H1 (cell line): ENCODE data around the gene NCAM1. TPM values are rescaled to one million over a fixed set of nuclear protein-coding genes. Genes with fewer than 3 reads are reported as not detected.

Experiments
- CTCF ChIA-PET: fragments of 300-600 bp; sonication (Branson Sonifier 250); formaldehyde crosslinking; loops from one replicate; lab custom pipeline; 2021; ENCODE audit not compliant: partially characterized antibody; lab: Charles Lee
- POLR2A ChIA-PET: fragments of 300-600 bp; sonication (Branson Sonifier 250); formaldehyde crosslinking; loops from one replicate; lab custom pipeline; 2021; ENCODE audit warnings: inconsistent platforms; ENCODE audit not compliant: partially characterized antibody; lab: Charles Lee
- DNase-seq, 2 experiments: peaks; one replicate each; pipeline versions ENCODE4 v3.0.0 to v3.0.0-alpha.2; 2010 to 2022; ENCODE audit warnings: low spot score in 2 of 2, low read depth in 1 of 2, mixed read lengths in 1 of 2
- FAIRE-seq: peaks from 2 replicates; lab custom pipeline; 2011; peaks lifted over from hg19 to GRCh38; lab: Jason Lieb, UNC
- H2AFZ ChIP-seq: 2 replicates; pipeline ENCODE4 v1.8.1; 2012; ENCODE audit warnings: low read length, inconsistent platforms
- H2AK5ac ChIP-seq: 2 replicates; pipeline ENCODE4 v1.6.1; 2013; ENCODE audit warnings: low read depth, low read length
- H2BK120ac ChIP-seq: replicated peaks from 2 replicates; pipeline ENCODE3; 2013; ENCODE audit warnings: low read depth, low read length, inconsistent platforms
- H2BK12ac ChIP-seq: 2 replicates; pipeline ENCODE4 v1.6.1; 2013; ENCODE audit warnings: low read depth, low read length
- H2BK15ac ChIP-seq: 2 replicates; pipeline ENCODE4 v1.6.1; 2013; ENCODE audit warnings: low read length
- H2BK20ac ChIP-seq: 2 replicates; pipeline ENCODE4 v1.6.1; 2013; ENCODE audit warnings: low read length
- H2BK5ac ChIP-seq: 2 replicates; pipeline ENCODE4 v1.6.1; 2013; ENCODE audit warnings: low read depth, low read length
- H3K14ac ChIP-seq: 2 replicates; pipeline ENCODE4 v1.6.1; 2013; ENCODE audit warnings: inconsistent platforms; ENCODE audit not compliant: insufficient read length
- H3K18ac ChIP-seq: 2 replicates; pipeline ENCODE4 v1.6.1; 2013; ENCODE audit warnings: low read length; ENCODE audit errors: extremely low read depth
- H3K23ac ChIP-seq: 2 replicates; pipeline ENCODE4 v1.6.1; 2013; ENCODE audit warnings: inconsistent platforms; ENCODE audit not compliant: insufficient read length
- H3K23me2 ChIP-seq: 2 replicates; pipeline ENCODE4 v1.6.1; 2013; ENCODE audit warnings: low read depth, low read length
- H3K27ac ChIP-seq: 2 replicates; pipeline ENCODE4 v1.6.1; 2011; ENCODE audit warnings: low read depth, low read length, inconsistent platforms
- H3K27me3 ChIP-seq, 4 experiments: replicated peaks in 1 of 4; 1 replicate in 1 of 4; 2 replicates in 3 of 4; pipeline versions ENCODE4 v1.6.1 to v1.8.1; 2011 to 2013; ENCODE audit warnings: low read length in 3 of 4, mild to moderate bottlenecking in 3 of 4, inconsistent platforms in 2 of 4, mixed read lengths in 2 of 4, moderate library complexity in 1 of 4; ENCODE audit not compliant: control insufficient read depth in 3 of 4, insufficient read depth in 3 of 4; ENCODE audit errors: extremely low read depth in 1 of 4
- H3K36me3 ChIP-seq, 4 experiments: 2 replicates each; pipeline versions ENCODE4 v1.6.1 to v1.8.1; 2011 to 2013; ENCODE audit warnings: mild to moderate bottlenecking in 4 of 4, low read length in 3 of 4, moderate library complexity in 2 of 4, control low read depth in 1 of 4, inconsistent platforms in 1 of 4; ENCODE audit not compliant: insufficient read depth in 4 of 4, control insufficient read depth in 2 of 4
- H3K4ac ChIP-seq: replicated peaks from 2 replicates; pipeline ENCODE3; 2013; ENCODE audit warnings: low read length, low read depth, mixed read lengths, inconsistent platforms; ENCODE audit not compliant: insufficient read length
- H3K4me1 ChIP-seq, 4 experiments: replicated peaks in 1 of 4; 1 replicate in 1 of 4; 2 replicates in 3 of 4; pipeline versions ENCODE4 v1.6.1 to v1.8.1; 2011 to 2013; ENCODE audit warnings: low read length in 3 of 4, inconsistent platforms in 2 of 4, mixed read lengths in 1 of 4; ENCODE audit not compliant: insufficient read depth in 4 of 4, control insufficient read depth in 3 of 4
- H3K4me2 ChIP-seq, 2 experiments: 2 replicates each; pipeline versions ENCODE4 v1.6.1 to v1.8.1; 2011 to 2013; ENCODE audit warnings: low read depth in 2 of 2, low read length in 2 of 2, control low read depth in 1 of 2, inconsistent platforms in 1 of 2, mild to moderate bottlenecking in 1 of 2; ENCODE audit not compliant: insufficient read depth in 1 of 2
- H3K4me3 ChIP-seq, 4 experiments: fragments of 200-600, 300-600 bp in 1 of 4; sonication (generic), shearing (Covaris generic), sonication (Bioruptor Twin) in 1 of 4; 2 replicates each; pipeline versions ENCODE4 v1.5.1 to v1.8.1; 2011 to 2016; ENCODE audit warnings: low read length in 4 of 4, low read depth in 3 of 4, control low read depth in 2 of 4, inconsistent platforms in 2 of 4, mild to moderate bottlenecking in 2 of 4, mixed read lengths in 1 of 4, moderate library complexity in 1 of 4; ENCODE audit not compliant: insufficient read depth in 2 of 4; ENCODE audit errors: extremely low read depth in 1 of 4
- H3K56ac ChIP-seq: replicated peaks from 2 replicates; pipeline ENCODE3; 2013; ENCODE audit warnings: low read depth, mild to moderate bottlenecking, mixed read lengths, low read length, inconsistent platforms; ENCODE audit not compliant: insufficient read length
- H3K79me1 ChIP-seq: 2 replicates; pipeline ENCODE4 v1.6.1; 2013; ENCODE audit warnings: low read depth, low read length, control low read depth
- H3K79me2 ChIP-seq, 2 experiments: 2 replicates each; pipeline versions ENCODE4 v1.6.1 to v1.8.1; 2012 to 2013; ENCODE audit warnings: low read length in 2 of 2, mild to moderate bottlenecking in 2 of 2, inconsistent platforms in 1 of 2; ENCODE audit not compliant: insufficient read depth in 2 of 2, control insufficient read depth in 1 of 2
- H3K9ac ChIP-seq, 4 experiments: replicated peaks in 1 of 4; 1 replicate in 1 of 4; 2 replicates in 3 of 4; pipeline versions ENCODE4 v1.6.1 to v1.8.1; 2011 to 2013; ENCODE audit warnings: low read depth in 3 of 4, low read length in 3 of 4, control low read depth in 2 of 4, mild to moderate bottlenecking in 2 of 4, moderate library complexity in 2 of 4, inconsistent platforms in 1 of 4; ENCODE audit errors: extremely low read depth in 1 of 4
- H3K9me3 ChIP-seq, 2 experiments: 2 replicates each; pipeline versions ENCODE4 v1.6.1 to v1.8.1; 2012 to 2013; ENCODE audit warnings: mild to moderate bottlenecking in 2 of 2, moderate library complexity in 2 of 2, control low read depth in 1 of 2, inconsistent platforms in 1 of 2, low read depth in 1 of 2, low read length in 1 of 2, mixed read lengths in 1 of 2; ENCODE audit not compliant: insufficient read depth in 2 of 2
- H4K20me1 ChIP-seq, 2 experiments: replicated peaks in 1 of 2; 2 replicates each; pipeline versions ENCODE3 to v1.8.1; 2011 to 2013; ENCODE audit warnings: inconsistent platforms in 2 of 2, low read length in 2 of 2, mild to moderate bottlenecking in 1 of 2; ENCODE audit not compliant: insufficient read depth in 2 of 2, control insufficient read depth in 1 of 2
- H4K5ac ChIP-seq: 2 replicates; pipeline ENCODE4 v1.6.1; 2013; ENCODE audit warnings: low read length, low read depth, mixed read lengths, inconsistent platforms; ENCODE audit not compliant: insufficient read length
- H4K8ac ChIP-seq: 2 replicates; pipeline ENCODE4 v1.8.0; 2013; ENCODE audit warnings: mild to moderate bottlenecking, moderate library complexity, low read length, inconsistent platforms; ENCODE audit not compliant: insufficient read depth; ENCODE audit errors: extremely low read depth
- H4K91ac ChIP-seq: replicated peaks from 2 replicates; pipeline ENCODE3; 2013; ENCODE audit warnings: low read length, mixed read lengths, inconsistent platforms; ENCODE audit not compliant: insufficient read length
- BCL11A ChIP-seq, 2 experiments: IDR thresholded peaks; one replicate each; pipeline ENCODE4 v1.6.1; 2011; ENCODE audit warnings: low read depth in 2 of 2, low read length in 2 of 2, mild to moderate bottlenecking in 2 of 2
- CTBP2 ChIP-seq: IDR thresholded peaks from 2 replicates; pipeline ENCODE4 v1.7.0; 2011; ENCODE audit warnings: borderline replicate concordance, mild to moderate bottlenecking, moderate library complexity, mixed read lengths, low read length; ENCODE audit not compliant: insufficient read depth, insufficient read length
- GTF2F1 ChIP-seq: IDR thresholded peaks from 2 replicates; pipeline ENCODE4 v1.6.1; 2012; ENCODE audit warnings: low read depth, low read length, improper control_type of control experiment, borderline replicate concordance
- POLR2AphosphoS5 ChIP-seq: IDR thresholded peaks from 2 replicates; pipeline ENCODE4 v1.6.1; 2011; ENCODE audit warnings: low read depth, low read length
- RNF2 ChIP-seq: fragments of 200-900, 300-1000 bp; sonication (generic); IDR thresholded peaks from 2 replicates; pipeline ENCODE4 v1.7.1; 2016; ENCODE audit warnings: borderline replicate concordance, low read depth, mild to moderate bottlenecking, antibody characterized with exemption, low read length; ENCODE audit not compliant: poor library complexity, severe bottlenecking; ENCODE audit errors: missing control alignments
- SIX5 ChIP-seq: IDR thresholded peaks from 2 replicates; pipeline ENCODE4 v1.6.1; 2011; ENCODE audit warnings: mild to moderate bottlenecking, low read depth, low read length
- SP1 ChIP-seq: IDR thresholded peaks from 2 replicates; pipeline ENCODE4 v1.6.1; 2011; ENCODE audit warnings: low read depth, low read length
- WGBS, 2 experiments: shearing (Covaris generic) in 1 of 2; methylation state at CpG; one replicate each; pipeline versions ENCODE4 v1.1.6 to v1.1.7; 2013 to 2015; ENCODE audit warnings: low lambda C conversion rate in 2 of 2, mixed read lengths in 2 of 2, inconsistent platforms in 1 of 2, low coverage in 1 of 2, missing lambda C conversion rate in 1 of 2; ENCODE audit not compliant: insufficient replicate concordance in 2 of 2, insufficient coverage in 1 of 2, insufficient read length in 1 of 2; ENCODE audit errors: extremely low coverage in 1 of 2, missing lambda C conversion rate in 1 of 2; 5-methylcytosine and 5-hydroxymethylcytosine counted together
- polyA plus RNA-seq, 7 experiments: library from polyadenylated mRNA; depleted of rRNA in 3 of 7; stranded (reverse) in 5 of 7; unstranded in 2 of 7; fragments of >200 nt in 5 of 7; fragments of 200-250 nt in 2 of 7; gene quantifications; 1 replicate in 5 of 7; 2 replicates in 1 of 7; 4 replicates in 1 of 7; pipeline versions ENCODE4 v1.2.1 to v1.2.3, GENCODE V29; 2011 to 2013; ENCODE audit warnings: missing spikeins in 2 of 7, mixed read lengths in 2 of 7
- total RNA-seq: library from RNA; stranded (reverse); fragmentation: NEBNext Ultra II Directional; extraction: Animal tissue kit (Norgen Biotek cat#: 25700); gene quantifications from 2 replicates; pipeline ENCODE4 v1.2.1, GENCODE V29; 2021
- TF ChIP-seq, protein P1 (sequence below): IDR thresholded peaks from 2 replicates; pipeline ENCODE4 v1.6.1; 2011; ENCODE audit warnings: low read depth, mild to moderate bottlenecking, low read length; ENCODE audit not compliant: insufficient read depth

Gene NCAM1
- total and polyA plus RNA-seq, 2 of the 8 experiments (the other 6 are each of a cell fraction or from before 2014, with no cell fraction given) = 3.1 to 4.3 TPM

DNA sequence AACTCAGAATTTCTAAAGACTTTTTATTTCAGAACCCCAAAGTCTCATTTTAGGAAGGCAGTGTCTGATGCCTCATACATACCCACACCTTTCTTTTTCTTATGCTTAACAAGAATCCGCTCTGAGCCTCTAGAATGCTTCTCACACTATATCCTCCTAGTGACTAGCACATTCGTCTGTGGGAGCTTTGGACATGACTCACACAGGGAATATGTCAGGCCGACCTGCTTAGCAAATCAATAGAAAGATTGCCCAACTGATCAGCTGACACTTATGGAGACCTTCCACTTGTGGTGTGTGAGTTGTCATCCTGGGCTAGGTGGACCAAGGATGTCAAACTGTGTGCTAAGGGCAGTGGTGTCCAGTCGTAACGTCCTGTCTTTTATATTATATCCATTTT is 223.3 kb downstream of the NCAM1 start:
- H3K14ac ChIP-seq = no peak overlapping the region
- peaks cover 0 to 4% (median 0%) of the 10 kb centered on the region in 4 experiments; a peak in 2 of 7 replicates for H3K4me1 ChIP-seq
- no peak overlapping the region for H2BK5ac ChIP-seq
- no peaks in the 10 kb centered on the region for H3K79me2 ChIP-seq
- H3K9me3 ChIP-seq = no peaks in the 10 kb centered on the region
- H3K9ac ChIP-seq = no peak overlapping the region
- no peak for DNase-seq
- WGBS, 2 experiments = 88% methylated on average over 5 of the region's 5 CpGs; no CpG with 5 or more reads in 1 of the 2 experiments
- H3K27me3 ChIP-seq = no peaks in the 10 kb centered on the region
- FAIRE-seq = no peak
- H2AK5ac ChIP-seq = no peak overlapping the region
- H3K27ac ChIP-seq = no peak overlapping the region
- no peaks in the 10 kb centered on the region for H3K36me3 ChIP-seq
- no peak overlapping the region for H2BK15ac ChIP-seq
- ChIA-PET CTCF (interaction anchor here (0.7 kb wide), 1 partner anchor 90 kb away, joined by 3 read pairs; no protein-coding TSS in a partner anchor), POLR2A (no interaction called here)
- H2AFZ ChIP-seq = no peak overlapping the region
- H3K4me2 ChIP-seq = no peak overlapping the region
- H3K56ac ChIP-seq = no peak overlapping the region
- no peak overlapping the region for H4K5ac ChIP-seq
- H2BK12ac ChIP-seq = no peak overlapping the region
- no peak overlapping the region for H2BK20ac ChIP-seq
- no peak overlapping the region for H3K4ac ChIP-seq
- H2BK120ac ChIP-seq = no peak overlapping the region
- H4K91ac ChIP-seq = no peak overlapping the region
- no peaks in the 10 kb centered on the region for H4K20me1 ChIP-seq
- H3K23me2 ChIP-seq = no peaks in the 10 kb centered on the region
- no peak overlapping the region for H4K8ac ChIP-seq
- H3K18ac ChIP-seq = no peak overlapping the region
- no peak overlapping the region for H3K23ac ChIP-seq
- no peaks in the 10 kb centered on the region for H3K79me1 ChIP-seq
- TF ChIP-seq SIX5 (no peak), SP1 (no peak), RNF2 (no peak), CTBP2 (no peak), POLR2AphosphoS5 (no peak), GTF2F1 (no peak), BCL11A (IDR thresholded peaks at IDR 0.05; ENCODE audit: low read depth in 2 of 2, low read length in 2 of 2) (no peak)
- TF ChIP-seq, protein P1, sequence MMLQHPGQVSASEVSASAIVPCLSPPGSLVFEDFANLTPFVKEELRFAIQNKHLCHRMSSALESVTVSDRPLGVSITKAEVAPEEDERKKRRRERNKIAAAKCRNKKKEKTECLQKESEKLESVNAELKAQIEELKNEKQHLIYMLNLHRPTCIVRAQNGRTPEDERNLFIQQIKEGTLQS = no peak
- no peak overlapping the region for H3K4me3 ChIP-seq
